Activated T-helper 1 cell treated with anti-CD3 and anti-CD28 coated beads, Interleukin-2, amount 50 U/mL, for 16 hours (primary cell): ENCODE data around the gene ADRM1.

Source experiments
- DNase-seq, 2 donors: peaks; one replicate each; pipeline ENCODE4 v3.0.0-alpha.2; 2020; ENCODE audit warnings: low read depth in 1 of 2, low spot score in 1 of 2

Gene ADRM1

GRCh38 chr20:62354031-62354808 is 51.4 kb downstream of the ADRM1 start:
- DNase-seq: no peak

- DNase-seq: no peak
These were observed 52.1 kb downstream of the ADRM1 start for GRCh38 chr20:62354811-62355341.

GRCh38 chr20:62355516-62355877 is 52.7 kb downstream of the ADRM1 start:
- no peak for DNase-seq

GRCh38 chr20:62355878-62356588 is 53.2 kb downstream of the ADRM1 start:
- no peak for DNase-seq

- DNase-seq: no peak
These were observed 53.9 kb downstream of the ADRM1 start for GRCh38 chr20:62356589-62357186.

- DNase-seq: no peak
These were observed 54.4 kb downstream of the ADRM1 start for GRCh38 chr20:62357187-62357667.

GRCh38 chr20:62357681-62358080 is 54.9 kb downstream of the ADRM1 start:
- no peak for DNase-seq
